Measurements from ENCODE around the gene GALNT2.

DNA sequence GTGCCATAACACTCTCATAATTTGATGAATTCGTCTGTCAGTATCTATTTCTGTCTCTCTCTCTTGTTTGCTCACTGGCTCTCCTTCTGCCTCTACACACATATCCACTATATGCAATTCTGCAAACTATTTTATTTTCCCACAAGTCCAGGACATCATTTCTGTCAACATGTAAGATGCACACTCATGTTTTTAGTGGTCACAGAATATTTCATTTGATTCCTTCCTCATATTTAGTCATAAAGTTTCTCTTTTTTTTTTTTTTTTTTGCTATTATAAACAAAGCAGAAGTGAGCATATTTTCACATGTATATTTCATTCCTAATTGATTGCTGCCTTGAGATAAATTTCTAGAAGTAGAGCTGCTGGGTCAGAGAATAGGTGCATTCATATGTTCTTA lies 193.8 kb downstream of the GALNT2 start:
- TF ChIP-seq, protein P1, sequence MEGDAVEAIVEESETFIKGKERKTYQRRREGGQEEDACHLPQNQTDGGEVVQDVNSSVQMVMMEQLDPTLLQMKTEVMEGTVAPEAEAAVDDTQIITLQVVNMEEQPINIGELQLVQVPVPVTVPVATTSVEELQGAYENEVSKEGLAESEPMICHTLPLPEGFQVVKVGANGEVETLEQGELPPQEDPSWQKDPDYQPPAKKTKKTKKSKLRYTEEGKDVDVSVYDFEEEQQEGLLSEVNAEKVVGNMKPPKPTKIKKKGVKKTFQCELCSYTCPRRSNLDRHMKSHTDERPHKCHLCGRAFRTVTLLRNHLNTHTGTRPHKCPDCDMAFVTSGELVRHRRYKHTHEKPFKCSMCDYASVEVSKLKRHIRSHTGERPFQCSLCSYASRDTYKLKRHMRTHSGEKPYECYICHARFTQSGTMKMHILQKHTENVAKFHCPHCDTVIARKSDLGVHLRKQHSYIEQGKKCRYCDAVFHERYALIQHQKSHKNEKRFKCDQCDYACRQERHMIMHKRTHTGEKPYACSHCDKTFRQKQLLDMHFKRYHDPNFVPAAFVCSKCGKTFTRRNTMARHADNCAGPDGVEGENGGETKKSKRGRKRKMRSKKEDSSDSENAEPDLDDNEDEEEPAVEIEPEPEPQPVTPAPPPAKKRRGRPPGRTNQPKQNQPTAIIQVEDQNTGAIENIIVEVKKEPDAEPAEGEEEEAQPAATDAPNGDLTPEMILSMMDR (IDR thresholded peaks at IDR 0.05; ENCODE audit: insufficient read depth, low read length): no peak
- no peak for TF ChIP-seq POLR2AphosphoS5 (IDR thresholded peaks at IDR 0.05; ENCODE audit: low read depth)
- no peak for TF ChIP-seq SPI1 (IDR thresholded peaks at IDR 0.05; ENCODE audit: borderline replicate concordance, low read depth)
- TF ChIP-seq GABPA (IDR thresholded peaks at IDR 0.05; ENCODE audit: low read depth): no peak
